ENCODE data around the gene CCN2.

CCN2 gene

DNA sequence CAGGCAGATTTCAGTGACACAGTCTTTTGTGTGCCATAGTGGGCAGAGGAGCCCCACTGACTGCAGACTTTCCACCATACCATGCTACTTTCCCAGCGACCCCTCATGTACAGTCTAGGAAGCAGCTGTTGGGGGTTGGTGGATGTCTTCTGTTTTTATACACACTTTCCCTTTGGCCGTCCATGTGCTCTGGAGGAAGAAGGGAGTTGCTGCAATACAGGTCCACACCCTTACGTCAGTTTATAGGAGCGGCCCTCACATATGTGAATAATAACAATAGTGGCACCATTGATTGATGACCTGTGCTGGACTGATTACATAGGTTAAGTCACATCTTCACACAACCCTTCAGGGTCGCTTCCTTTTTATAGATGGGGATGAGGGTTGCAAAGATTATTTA, 17.5 kb upstream of the CCN2 start:
- TF ChIP-seq CTCF (IDR thresholded peaks at IDR 0.05; ENCODE audit: control extremely low read depth, extremely low read depth, low read depth, missing control alignments): no peak
- no peak for DNase-seq (ENCODE audit: extremely low spot score)
- ChIA-PET POLR2A (no interaction called here), CTCF (no interaction called here)

DNA sequence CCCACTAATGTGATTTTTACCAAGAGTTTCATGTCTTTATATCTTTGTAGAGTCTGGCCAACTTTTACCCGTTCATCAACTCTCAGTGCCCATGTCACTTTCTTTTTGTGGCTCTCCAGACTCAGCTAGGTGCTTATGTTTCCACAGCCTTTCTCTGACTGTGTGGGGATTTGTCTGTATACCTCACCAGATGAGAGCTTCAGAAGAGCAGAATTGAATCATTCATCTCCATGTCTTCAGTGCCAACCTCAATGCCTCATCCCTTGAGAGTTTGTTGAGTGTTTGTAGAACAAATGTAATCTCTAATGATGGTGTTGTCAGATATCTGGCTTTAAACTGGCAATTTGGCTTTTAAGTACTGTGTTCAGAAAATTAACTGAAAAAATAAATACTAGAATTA, 16.8 kb upstream of the CCN2 start:
- no peak for DNase-seq (ENCODE audit: extremely low spot score)
- no peak for TF ChIP-seq CTCF (IDR thresholded peaks at IDR 0.05; ENCODE audit: control extremely low read depth, extremely low read depth, low read depth, missing control alignments)
- ChIA-PET POLR2A (no interaction called here), CTCF (no interaction called here)

DNA sequence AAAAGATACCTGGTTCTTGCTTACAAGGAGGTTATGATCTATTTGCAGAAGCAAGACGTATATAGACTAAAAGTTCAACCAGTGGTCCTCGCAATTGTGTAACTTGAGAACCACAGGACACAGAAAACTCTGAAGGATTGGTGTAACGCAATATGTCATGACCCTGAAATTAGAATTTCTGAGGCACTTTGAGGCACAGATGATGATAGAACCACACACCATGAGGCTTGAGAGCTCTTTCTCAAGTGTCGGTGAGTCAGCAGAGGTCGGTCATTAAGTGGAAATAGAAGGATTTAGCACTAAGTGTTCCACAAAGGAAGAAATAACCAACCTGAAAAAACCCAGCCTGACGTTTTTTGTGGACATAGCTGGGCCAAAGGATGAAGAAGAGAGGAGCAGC, 15.3 kb upstream of the CCN2 start:
- CTCF ChIA-PET: no interaction called here

DNA sequence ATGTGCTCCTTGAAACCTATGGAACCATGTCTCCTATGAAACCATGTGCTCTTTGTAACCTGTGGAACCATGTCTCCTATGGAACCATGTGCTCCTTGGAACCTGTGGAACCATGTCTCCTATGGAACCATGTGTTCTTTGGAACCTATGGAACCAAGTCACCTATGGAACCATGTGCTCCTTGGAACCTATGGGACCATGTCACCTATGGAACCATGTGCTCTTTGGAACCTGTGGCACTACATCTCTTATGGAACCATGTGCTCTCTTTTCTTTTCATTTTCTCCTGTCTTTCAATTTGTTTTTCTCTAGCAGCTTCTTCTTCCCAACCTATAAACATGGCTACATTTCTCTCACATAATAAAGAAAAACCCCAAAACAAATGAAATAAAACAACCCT, 11.9 kb upstream of the CCN2 start:
- ChIA-PET CTCF (interaction anchor here (0.9 kb wide), 1 partner anchor 45 kb away, joined by 3 read pairs; no protein-coding TSS in a partner anchor), POLR2A (no interaction called here)
- TF ChIP-seq CTCF (IDR thresholded peaks at IDR 0.05; ENCODE audit: control extremely low read depth, extremely low read depth, low read depth, missing control alignments): no peak
- DNase-seq (ENCODE audit: extremely low spot score): no peak

More for the DNA sequence above, 15.3 kb upstream of the CCN2 start:
- POLR2A ChIA-PET: no interaction called here
- TF ChIP-seq CTCF (IDR thresholded peaks at IDR 0.05; ENCODE audit: control extremely low read depth, extremely low read depth, low read depth, missing control alignments): no peak
- no peak for DNase-seq (ENCODE audit: extremely low spot score)

DNA sequence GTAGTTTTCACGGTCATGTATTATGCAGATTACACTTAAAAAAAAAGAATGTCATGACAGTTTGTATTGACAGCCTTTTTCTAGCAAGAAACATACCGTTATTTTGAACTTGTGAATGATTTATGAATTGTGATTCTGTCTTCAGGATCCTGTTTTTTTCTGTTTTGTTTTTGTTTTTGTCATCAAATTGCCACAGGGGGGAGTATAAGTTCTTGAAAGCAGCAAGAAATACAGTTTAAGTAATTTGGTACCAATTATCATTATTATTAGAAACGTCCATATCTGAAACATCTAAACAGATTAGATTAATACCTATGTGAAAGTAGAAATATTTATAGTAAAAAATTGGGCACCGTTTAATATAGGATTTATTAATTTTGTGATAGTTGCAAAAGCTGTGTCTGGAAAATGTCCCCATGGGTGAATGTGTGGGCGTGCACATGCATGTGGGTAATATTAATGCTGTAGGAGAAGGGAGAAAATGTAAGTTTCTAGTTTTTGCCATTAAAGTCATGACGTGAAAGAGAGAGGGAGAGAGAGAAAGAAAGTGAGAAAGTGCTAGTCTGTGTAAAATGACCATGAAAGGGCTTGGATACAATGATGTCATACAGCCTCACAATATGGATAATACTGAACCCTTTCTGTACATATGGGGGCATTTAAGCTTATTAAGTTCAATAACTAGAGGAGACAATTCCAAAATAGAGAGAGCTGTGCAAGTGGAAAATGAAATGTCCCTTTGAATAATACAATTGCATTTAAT, 9.4 kb upstream of the CCN2 start:
- ChIA-PET CTCF (interaction anchor here (0.7 to 3.0 kb wide), 6 partner anchors 12 to 257 kb away, joined by 3 to 9 read pairs (median 4); no protein-coding TSS in a partner anchor), POLR2A (no interaction called here)
- no peak for DNase-seq (ENCODE audit: extremely low spot score)
- peak; percentile 27 for TF ChIP-seq CTCF (IDR thresholded peaks at IDR 0.05; ENCODE audit: control extremely low read depth, extremely low read depth, low read depth, missing control alignments)

DNA sequence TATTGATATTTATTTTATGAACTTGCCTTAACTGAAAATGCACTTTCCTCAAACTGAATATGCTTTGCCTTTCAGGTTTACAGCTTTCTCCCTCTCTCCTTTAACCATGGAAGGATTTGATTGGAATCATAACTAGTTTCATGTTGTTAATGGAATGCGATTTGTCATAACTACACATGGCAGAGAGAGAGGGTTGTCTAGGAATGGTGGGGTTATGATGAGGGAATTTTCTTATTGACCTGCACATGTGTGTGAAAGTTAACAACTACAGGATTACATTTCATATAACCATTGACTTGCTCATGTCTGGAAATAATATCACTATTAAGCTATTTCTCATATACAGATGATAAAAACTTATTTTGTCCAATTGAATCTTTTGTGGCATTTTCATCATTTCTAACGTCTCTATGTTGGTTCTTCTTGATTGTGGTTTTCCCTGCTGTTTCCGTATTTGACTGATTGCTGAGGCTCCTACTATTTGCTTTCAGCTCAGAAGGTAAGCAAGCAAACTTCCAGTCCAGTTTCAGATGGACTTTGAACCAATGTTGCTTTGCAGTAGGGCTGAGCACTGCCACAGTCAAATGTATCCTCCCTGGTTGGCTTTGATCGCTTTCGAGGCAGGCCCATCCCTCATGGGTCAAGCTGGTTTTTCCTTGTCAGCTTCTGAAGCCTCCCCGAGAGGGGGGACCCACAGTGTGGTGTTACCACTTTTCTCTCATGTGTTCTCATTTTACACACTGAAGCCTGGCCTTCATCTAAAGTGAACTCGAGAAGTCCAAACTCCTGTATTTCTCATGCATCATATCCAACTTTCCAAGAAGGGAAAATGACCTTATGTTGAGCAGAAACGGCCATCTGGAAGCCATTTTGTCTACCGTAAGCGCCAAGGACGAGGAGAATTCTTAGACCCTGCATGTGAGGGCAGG, 7.6 kb upstream of the CCN2 start:
- no peak for TF ChIP-seq CTCF (IDR thresholded peaks at IDR 0.05; ENCODE audit: control extremely low read depth, extremely low read depth, low read depth, missing control alignments)
- DNase-seq (ENCODE audit: extremely low spot score): no peak
- CTCF ChIA-PET: interaction anchor here (0.7 to 3.0 kb wide), 8 partner anchors 11 to 321 kb away, joined by 3 to 9 read pairs (median 4); no protein-coding TSS in a partner anchor
- POLR2A ChIA-PET: no interaction called here

Measured in GM10248 (cell line).